ENCODE data around the gene A3GALT2. TPM values are rescaled to one million over a fixed set of nuclear protein-coding genes. Genes with fewer than 3 reads are reported as not detected.

The A3GALT2 gene
- not detected in 2 replicates for total RNA-seq (2014; rRNA removed; shearing (Covaris generic))
- total RNA-seq (2022) = not detected in 2 replicates
- Bru-seq, nascent RNA = percentile 24 among the genes with signal in this experiment
- percentile 18 among the genes with signal in this experiment for BruChase-seq, experiment 1, labeled RNA remaining after a 6-hour chase
- BruChase-seq, experiment 2, labeled RNA remaining after a 2-hour chase = percentile 11 among the genes with signal in this experiment
- long read RNA-seq = 0 reads

- no TSS peak for BruUV-seq (replicated peaks)
- CTCF ChIA-PET (ENCODE audit: unreplicated experiment) = no interaction called here
Measured at GRCh38 chr1:33320619-33321165, at the start of gene A3GALT2. Gene A3GALT2 (minus strand): TSS chr1:33321098. CDS start chr1:33321098, 0 bp downstream.

GRCh38 chr1:33370301-33370700 lies 49.4 kb upstream of the A3GALT2 start:
- intact Hi-C loops (cut with micrococcal nuclease; ENCODE audit: unreplicated experiment) = no loop called here
- no peaks in the 10 kb centered on the region for H3K9me3 ChIP-seq (ENCODE audit: low read length)
- no peaks in the 10 kb centered on the region for H4K20me1 ChIP-seq (ENCODE audit: insufficient read depth, low read length)
- DNase-seq (ENCODE audit: low spot score) = no peak
- no TSS peak for BruUV-seq (replicated peaks)
- no peak overlapping the region for H3K27ac ChIP-seq (ENCODE audit: low read depth, low read length, poor library complexity, severe bottlenecking)
- TF ChIP-seq, protein P1, sequence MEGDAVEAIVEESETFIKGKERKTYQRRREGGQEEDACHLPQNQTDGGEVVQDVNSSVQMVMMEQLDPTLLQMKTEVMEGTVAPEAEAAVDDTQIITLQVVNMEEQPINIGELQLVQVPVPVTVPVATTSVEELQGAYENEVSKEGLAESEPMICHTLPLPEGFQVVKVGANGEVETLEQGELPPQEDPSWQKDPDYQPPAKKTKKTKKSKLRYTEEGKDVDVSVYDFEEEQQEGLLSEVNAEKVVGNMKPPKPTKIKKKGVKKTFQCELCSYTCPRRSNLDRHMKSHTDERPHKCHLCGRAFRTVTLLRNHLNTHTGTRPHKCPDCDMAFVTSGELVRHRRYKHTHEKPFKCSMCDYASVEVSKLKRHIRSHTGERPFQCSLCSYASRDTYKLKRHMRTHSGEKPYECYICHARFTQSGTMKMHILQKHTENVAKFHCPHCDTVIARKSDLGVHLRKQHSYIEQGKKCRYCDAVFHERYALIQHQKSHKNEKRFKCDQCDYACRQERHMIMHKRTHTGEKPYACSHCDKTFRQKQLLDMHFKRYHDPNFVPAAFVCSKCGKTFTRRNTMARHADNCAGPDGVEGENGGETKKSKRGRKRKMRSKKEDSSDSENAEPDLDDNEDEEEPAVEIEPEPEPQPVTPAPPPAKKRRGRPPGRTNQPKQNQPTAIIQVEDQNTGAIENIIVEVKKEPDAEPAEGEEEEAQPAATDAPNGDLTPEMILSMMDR (conservative IDR thresholded peaks at IDR 0.05; ENCODE audit: low read length) = no peak
- TF ChIP-seq EZH2phosphoT487 (IDR thresholded peaks at IDR 0.05; ENCODE audit: borderline replicate concordance, low read depth, low read length) = no peak
- ChIA-PET POLR2A (no interaction called here), CTCF (ENCODE audit: unreplicated experiment) (interaction anchor here (0.6 kb wide), 2 partner anchors 75 to 96 kb away, joined by 3 to 6 read pairs; no protein-coding TSS in a partner anchor)
- H2AFZ ChIP-seq (ENCODE audit: low read length) = no peak overlapping the region
- H3K4me2 ChIP-seq (ENCODE audit: low read length) = no peak overlapping the region
- H3K4me3 ChIP-seq (ENCODE audit: low read depth, low read length, poor library complexity, severe bottlenecking) = no peak overlapping the region
- no peaks in the 10 kb centered on the region for H3K4me1 ChIP-seq (ENCODE audit: insufficient read depth, low read length, poor library complexity, severe bottlenecking)
- H3K36me3 ChIP-seq (ENCODE audit: insufficient read depth, low read length) = no peaks in the 10 kb centered on the region
- no peaks in the 10 kb centered on the region for H3K79me2 ChIP-seq (ENCODE audit: insufficient read depth, low read depth, low read length)
- no peaks in the 10 kb centered on the region for H3K9me2 ChIP-seq (ENCODE audit: insufficient read depth, low read length)

More at GRCh38 chr1:33320619-33321165, at the start of gene A3GALT2:
- H3K4me3 ChIP-seq (ENCODE audit: low read depth, low read length, poor library complexity, severe bottlenecking) = no peak within 1 kb of the TSS
- POLR2A ChIA-PET = no interaction called here
- intact Hi-C loops (cut with micrococcal nuclease; ENCODE audit: unreplicated experiment) = no loop called here
- H3K27ac ChIP-seq (ENCODE audit: low read depth, low read length, poor library complexity, severe bottlenecking) = no peak within 1 kb of the TSS
- H3K9me2 ChIP-seq (ENCODE audit: insufficient read depth, low read length) = no peaks in the 10 kb centered on the region
- H2AFZ ChIP-seq (ENCODE audit: low read length) = no peak within 1 kb of the TSS
- no peaks in the 10 kb centered on the region for H3K9me3 ChIP-seq (ENCODE audit: low read length)
- peaks cover 28% of the 10 kb centered on the region; the same call in 1 of the 2 replicates for H3K36me3 ChIP-seq (ENCODE audit: insufficient read depth, low read length)
- TF ChIP-seq EZH2phosphoT487 (IDR thresholded peaks at IDR 0.05; ENCODE audit: borderline replicate concordance, low read depth, low read length) = no peak
- TF ChIP-seq, protein P1 (conservative IDR thresholded peaks at IDR 0.05; ENCODE audit: low read length) = no peak
- no peak within 1 kb of the TSS for H3K4me2 ChIP-seq (ENCODE audit: low read length)
- no peaks in the 10 kb centered on the region for H3K79me2 ChIP-seq (ENCODE audit: insufficient read depth, low read depth, low read length)
- no peak for DNase-seq (ENCODE audit: low spot score)
- H4K20me1 ChIP-seq (ENCODE audit: insufficient read depth, low read length) = no peaks in the 10 kb centered on the region
- peaks cover 7% of the 10 kb centered on the region for H3K4me1 ChIP-seq (ENCODE audit: insufficient read depth, low read length, poor library complexity, severe bottlenecking)

GRCh38 chr1:33369764-33370163 lies 48.9 kb upstream of the A3GALT2 start:
- CTCF ChIA-PET (ENCODE audit: unreplicated experiment) = interaction anchor here (0.6 kb wide), 1 partner anchor 75 kb away, joined by 3 read pairs; no protein-coding TSS in a partner anchor
- no peak overlapping the region for H3K4me3 ChIP-seq (ENCODE audit: low read depth, low read length, poor library complexity, severe bottlenecking)
- intact Hi-C loops (cut with micrococcal nuclease; ENCODE audit: unreplicated experiment) = no loop called here

More at GRCh38 chr1:33369764-33370163, 48.9 kb upstream of the A3GALT2 start:
- TF ChIP-seq, protein P1 (conservative IDR thresholded peaks at IDR 0.05; ENCODE audit: low read length) = no peak
- no peak for TF ChIP-seq EZH2phosphoT487 (IDR thresholded peaks at IDR 0.05; ENCODE audit: borderline replicate concordance, low read depth, low read length)
- DNase-seq (ENCODE audit: low spot score) = no peak
- no peak overlapping the region for H3K4me2 ChIP-seq (ENCODE audit: low read length)
- H3K4me1 ChIP-seq (ENCODE audit: insufficient read depth, low read length, poor library complexity, severe bottlenecking) = no peaks in the 10 kb centered on the region
- H2AFZ ChIP-seq (ENCODE audit: low read length) = no peak overlapping the region
- no TSS peak for BruUV-seq (replicated peaks)
- H4K20me1 ChIP-seq (ENCODE audit: insufficient read depth, low read length) = no peaks in the 10 kb centered on the region
- no peak overlapping the region for H3K27ac ChIP-seq (ENCODE audit: low read depth, low read length, poor library complexity, severe bottlenecking)
- H3K79me2 ChIP-seq (ENCODE audit: insufficient read depth, low read depth, low read length) = no peaks in the 10 kb centered on the region
- H3K9me3 ChIP-seq (ENCODE audit: low read length) = no peaks in the 10 kb centered on the region
- H3K9me2 ChIP-seq (ENCODE audit: insufficient read depth, low read length) = no peaks in the 10 kb centered on the region
- POLR2A ChIA-PET = no interaction called here
- no peaks in the 10 kb centered on the region for H3K36me3 ChIP-seq (ENCODE audit: insufficient read depth, low read length)
